ENCODE data around the gene USP11. TPM values are rescaled to one million over a fixed set of nuclear protein-coding genes. Genes with fewer than 3 reads are reported as not detected.
A peak's percentile ranks its signal among the peaks of the same experiment; 100 is the strongest.

Gene USP11
- total RNA-seq, 2 donors from 2014 or later: 113 to 214 TPM

DNA sequence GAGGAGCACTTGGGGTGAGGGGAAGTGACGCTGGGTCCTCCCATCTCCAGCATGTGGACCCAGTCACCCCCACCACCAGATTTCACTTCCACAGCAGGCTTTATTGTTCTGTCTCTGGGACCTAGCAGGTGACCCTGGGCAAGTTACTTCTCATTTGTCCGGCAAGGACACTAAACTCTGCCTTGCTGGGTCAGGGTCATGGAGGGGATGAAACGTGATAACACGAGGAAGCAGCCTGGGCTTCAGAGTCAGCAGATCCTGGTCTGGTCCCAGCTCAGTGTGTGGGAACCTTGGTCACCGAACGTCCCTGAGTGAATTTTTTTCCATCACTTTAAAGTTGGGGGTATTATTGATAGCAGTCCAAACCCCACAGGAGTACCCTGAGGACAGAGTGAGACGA lies 35.3 kb upstream of the USP11 start:
- H3K36me3 ChIP-seq (ENCODE audit: control insufficient read depth, insufficient read depth, low read length): peaks cover 62% of the 10 kb centered on the region
- peaks cover 9% of the 10 kb centered on the region for H3K27me3 Mint-ChIP-seq (ENCODE audit: insufficient read depth)
- H3K9me3 Mint-ChIP-seq: no peaks in the 10 kb centered on the region
- H3K36me3 Mint-ChIP-seq (ENCODE audit: low read depth): peaks cover 76% of the 10 kb centered on the region
- H3K27ac Mint-ChIP-seq: peak overlapping the region; percentile 98
- H3K4me3 Mint-ChIP-seq: peak overlapping the region; percentile 97
- peak overlapping the region; percentile 96 for H3K4me3 ChIP-seq (ENCODE audit: low read length)
- peak overlapping the region; percentile 53 for H3K9ac ChIP-seq (ENCODE audit: extremely low read depth, low read length, poor library complexity, severe bottlenecking)
- H3K27me3 ChIP-seq (ENCODE audit: control insufficient read depth, insufficient read depth, low read length, poor library complexity, severe bottlenecking): no peaks in the 10 kb centered on the region
- H3K4me1 Mint-ChIP-seq: peaks cover 54% of the 10 kb centered on the region
- peaks cover 8% of the 10 kb centered on the region for H3K4me1 ChIP-seq (ENCODE audit: control insufficient read depth, insufficient read depth, low read length)
- TF ChIP-seq, protein P1, sequence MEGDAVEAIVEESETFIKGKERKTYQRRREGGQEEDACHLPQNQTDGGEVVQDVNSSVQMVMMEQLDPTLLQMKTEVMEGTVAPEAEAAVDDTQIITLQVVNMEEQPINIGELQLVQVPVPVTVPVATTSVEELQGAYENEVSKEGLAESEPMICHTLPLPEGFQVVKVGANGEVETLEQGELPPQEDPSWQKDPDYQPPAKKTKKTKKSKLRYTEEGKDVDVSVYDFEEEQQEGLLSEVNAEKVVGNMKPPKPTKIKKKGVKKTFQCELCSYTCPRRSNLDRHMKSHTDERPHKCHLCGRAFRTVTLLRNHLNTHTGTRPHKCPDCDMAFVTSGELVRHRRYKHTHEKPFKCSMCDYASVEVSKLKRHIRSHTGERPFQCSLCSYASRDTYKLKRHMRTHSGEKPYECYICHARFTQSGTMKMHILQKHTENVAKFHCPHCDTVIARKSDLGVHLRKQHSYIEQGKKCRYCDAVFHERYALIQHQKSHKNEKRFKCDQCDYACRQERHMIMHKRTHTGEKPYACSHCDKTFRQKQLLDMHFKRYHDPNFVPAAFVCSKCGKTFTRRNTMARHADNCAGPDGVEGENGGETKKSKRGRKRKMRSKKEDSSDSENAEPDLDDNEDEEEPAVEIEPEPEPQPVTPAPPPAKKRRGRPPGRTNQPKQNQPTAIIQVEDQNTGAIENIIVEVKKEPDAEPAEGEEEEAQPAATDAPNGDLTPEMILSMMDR (conservative IDR thresholded peaks at IDR 0.05): no peak
- no peak overlapping the region for H3K27ac ChIP-seq (ENCODE audit: low read depth, low read length)
- no peaks in the 10 kb centered on the region for H3K9me3 ChIP-seq (ENCODE audit: control insufficient read depth, low read length)
- WGBS, 2 experiments (ENCODE audit: insufficient coverage in 1 of 2, insufficient read length in 1 of 2): 73% methylated on average over 6 of the region's 7 CpGs; no CpG with 5 or more reads in 1 of the 2 experiments
- no peak for DNase-seq

DNA sequence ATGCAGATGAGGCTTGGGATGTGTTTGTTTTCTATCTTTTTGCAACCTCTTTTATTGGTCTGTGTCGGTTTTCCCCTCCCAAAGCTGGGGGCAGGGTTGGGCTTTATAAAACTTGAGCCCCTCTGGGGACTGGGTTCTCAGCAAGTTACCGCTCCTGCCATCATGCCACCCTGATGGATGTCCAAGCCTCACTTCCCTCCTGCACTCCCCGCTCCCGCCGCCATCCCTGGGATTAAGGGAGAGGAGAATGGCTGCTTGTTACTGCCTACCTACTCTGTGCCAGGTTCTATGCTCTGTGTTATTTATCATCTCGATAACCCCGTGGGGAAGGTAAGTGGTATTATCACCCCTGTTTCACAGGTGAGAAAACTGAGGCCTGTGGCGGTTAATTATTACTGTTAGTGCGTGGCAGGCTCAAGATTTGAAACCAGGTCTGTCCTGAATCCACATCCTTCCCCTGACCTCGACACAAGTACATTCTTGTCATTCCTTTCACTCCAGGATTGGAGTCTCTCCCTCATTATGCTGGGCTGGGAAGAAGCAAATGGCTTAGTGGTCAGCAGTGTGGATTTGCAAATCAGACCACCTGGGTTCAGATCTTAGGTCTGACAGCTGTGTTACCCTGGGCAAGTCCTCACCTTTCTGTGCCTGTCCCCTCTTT lies 34.7 kb upstream of the USP11 start:
- peaks cover 54% of the 10 kb centered on the region for H3K4me1 Mint-ChIP-seq
- peak overlapping the region; percentile 98 for H3K27ac Mint-ChIP-seq
- Histone ChIP-seq H3K4me1 (ENCODE audit: control insufficient read depth, insufficient read depth, low read length) (peaks cover 8% of the 10 kb centered on the region), H3K4me3 (ENCODE audit: low read length) (peak overlapping the region; percentile 96), H3K9ac (ENCODE audit: extremely low read depth, low read length, poor library complexity, severe bottlenecking) (peak overlapping the region; percentile 53), H3K27ac (ENCODE audit: low read depth, low read length) (no peak overlapping the region), H3K36me3 (ENCODE audit: control insufficient read depth, insufficient read depth, low read length) (peaks cover 67% of the 10 kb centered on the region), H3K27me3 (ENCODE audit: control insufficient read depth, insufficient read depth, low read length, poor library complexity, severe bottlenecking) (no peaks in the 10 kb centered on the region), H3K9me3 (ENCODE audit: control insufficient read depth, low read length) (no peaks in the 10 kb centered on the region)
- DNase-seq: peak; percentile 83
- peaks cover 2% of the 10 kb centered on the region for H3K27me3 Mint-ChIP-seq (ENCODE audit: insufficient read depth)
- peaks cover 82% of the 10 kb centered on the region for H3K36me3 Mint-ChIP-seq (ENCODE audit: low read depth)
- TF ChIP-seq, protein P1 (conservative IDR thresholded peaks at IDR 0.05): no peak
- H3K4me3 Mint-ChIP-seq: peak overlapping the region; percentile 97
- H3K9me3 Mint-ChIP-seq: no peaks in the 10 kb centered on the region
- 64% methylated on average over 9 of the region's 10 CpGs; no CpG with 5 or more reads in 1 of the 2 experiments for WGBS, 2 experiments (ENCODE audit: insufficient coverage in 1 of 2, insufficient read length in 1 of 2)

DNA sequence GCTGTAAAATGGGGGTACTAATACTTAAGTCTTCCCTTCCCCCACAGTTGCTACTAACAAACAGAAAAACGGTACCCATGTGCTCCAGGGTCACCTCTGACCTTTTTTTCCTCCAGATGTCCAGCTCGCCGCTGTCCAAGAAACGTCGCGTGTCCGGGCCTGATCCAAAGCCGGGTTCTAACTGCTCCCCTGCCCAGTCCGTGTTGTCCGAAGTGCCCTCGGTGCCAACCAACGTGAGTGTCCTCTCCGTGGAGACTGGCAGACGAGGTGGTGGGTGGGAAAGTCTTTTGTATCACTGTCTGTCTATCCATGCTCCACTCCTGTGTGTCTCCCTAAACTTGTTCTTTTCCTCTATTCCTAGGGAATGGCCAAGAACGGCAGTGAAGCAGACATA lies 34.1 kb upstream of the USP11 start:
- peak overlapping the region; percentile 41 for H3K9ac ChIP-seq (ENCODE audit: extremely low read depth, low read length, poor library complexity, severe bottlenecking)
- H3K27me3 ChIP-seq (ENCODE audit: control insufficient read depth, insufficient read depth, low read length, poor library complexity, severe bottlenecking): no peaks in the 10 kb centered on the region
- H3K4me1 Mint-ChIP-seq: peaks cover 54% of the 10 kb centered on the region
- peaks cover 68% of the 10 kb centered on the region for H3K36me3 ChIP-seq (ENCODE audit: control insufficient read depth, insufficient read depth, low read length)
- TF ChIP-seq, protein P1 (conservative IDR thresholded peaks at IDR 0.05): no peak
- DNase-seq: no peak
- no peak overlapping the region for H3K27ac ChIP-seq (ENCODE audit: low read depth, low read length)
- no peak overlapping the region for H3K4me3 ChIP-seq (ENCODE audit: low read length)
- peak overlapping the region; percentile 98 for H3K27ac Mint-ChIP-seq
- peak overlapping the region; percentile 97 for H3K4me3 Mint-ChIP-seq
- H3K9me3 Mint-ChIP-seq: no peaks in the 10 kb centered on the region
- H3K27me3 Mint-ChIP-seq (ENCODE audit: insufficient read depth): no peaks in the 10 kb centered on the region
- 90% methylated on average over 14 of the region's 15 CpGs; no CpG with 5 or more reads in 1 of the 2 experiments for WGBS, 2 experiments (ENCODE audit: insufficient coverage in 1 of 2, insufficient read length in 1 of 2)
- H3K4me1 ChIP-seq (ENCODE audit: control insufficient read depth, insufficient read depth, low read length): peaks cover 8% of the 10 kb centered on the region
- peaks cover 88% of the 10 kb centered on the region for H3K36me3 Mint-ChIP-seq (ENCODE audit: low read depth)
- H3K9me3 ChIP-seq (ENCODE audit: control insufficient read depth, low read length): no peaks in the 10 kb centered on the region

All from endodermal cell (in vitro differentiated cells).